ENCODE data around the gene TGM1. TPM values are rescaled to one million over a fixed set of nuclear protein-coding genes. Genes with fewer than 3 reads are reported as not detected.

Gene TGM1
- total and polyA plus RNA-seq, 2 donors: 1.5 to 41.0 TPM

GRCh38 chr14:24277071-24277470 lies 14.1 kb upstream of the TGM1 start:
- no peak for DNase-seq (ENCODE audit: low read depth in 6 of 9, low spot score in 9 of 9)
- H3K9me3 ChIP-seq (ENCODE audit: control insufficient read depth in 2 of 2, insufficient read depth in 1 of 2, low read length in 1 of 2): no peaks in the 10 kb centered on the region
- no peak overlapping the region for H3K4me3 ChIP-seq (ENCODE audit: low read length in 2 of 2)
- no peak overlapping the region for H3K27ac ChIP-seq (ENCODE audit: low read depth in 1 of 2, low read length in 1 of 2)
- H3K36me3 ChIP-seq (ENCODE audit: control insufficient read depth in 2 of 2, insufficient read depth in 2 of 2, low read length in 1 of 2): no peaks in the 10 kb centered on the region
- H3K4me1 ChIP-seq (ENCODE audit: control insufficient read depth in 2 of 2, insufficient read depth in 2 of 2, low read length in 2 of 2): peaks cover under 1 to 30% of the 10 kb centered on the region in 2 donors
- H3K27me3 ChIP-seq (ENCODE audit: control insufficient read depth in 2 of 2, insufficient read depth in 1 of 2, low read length in 1 of 2): no peaks in the 10 kb centered on the region
- 97% methylated on average over 6 of the region's 6 CpGs for WGBS

GRCh38 chr14:24274101-24274543 lies 11.1 kb upstream of the TGM1 start:
- H3K4me1 ChIP-seq (ENCODE audit: control insufficient read depth in 2 of 2, insufficient read depth in 2 of 2, low read length in 2 of 2): peaks cover 11 to 35% of the 10 kb centered on the region in 2 donors
- H3K9me3 ChIP-seq (ENCODE audit: control insufficient read depth in 2 of 2, insufficient read depth in 1 of 2, low read length in 1 of 2): no peaks in the 10 kb centered on the region
- H3K27me3 ChIP-seq (ENCODE audit: control insufficient read depth in 2 of 2, insufficient read depth in 1 of 2, low read length in 1 of 2): no peaks in the 10 kb centered on the region
- H3K36me3 ChIP-seq (ENCODE audit: control insufficient read depth in 2 of 2, insufficient read depth in 2 of 2, low read length in 1 of 2): peaks cover 1 to 3% of the 10 kb centered on the region in 2 donors
- DNase-seq (ENCODE audit: low read depth in 6 of 9, low spot score in 9 of 9): peak in 2 of 9 donors; percentile 24 to 52
- WGBS: 91% methylated on average over 3 of the region's 3 CpGs
- H3K4me3 ChIP-seq (ENCODE audit: low read length in 2 of 2): no peak overlapping the region
- peak overlapping the region; percentile 56 to 62 for H3K27ac ChIP-seq (ENCODE audit: low read depth in 1 of 2, low read length in 1 of 2)

DNA sequence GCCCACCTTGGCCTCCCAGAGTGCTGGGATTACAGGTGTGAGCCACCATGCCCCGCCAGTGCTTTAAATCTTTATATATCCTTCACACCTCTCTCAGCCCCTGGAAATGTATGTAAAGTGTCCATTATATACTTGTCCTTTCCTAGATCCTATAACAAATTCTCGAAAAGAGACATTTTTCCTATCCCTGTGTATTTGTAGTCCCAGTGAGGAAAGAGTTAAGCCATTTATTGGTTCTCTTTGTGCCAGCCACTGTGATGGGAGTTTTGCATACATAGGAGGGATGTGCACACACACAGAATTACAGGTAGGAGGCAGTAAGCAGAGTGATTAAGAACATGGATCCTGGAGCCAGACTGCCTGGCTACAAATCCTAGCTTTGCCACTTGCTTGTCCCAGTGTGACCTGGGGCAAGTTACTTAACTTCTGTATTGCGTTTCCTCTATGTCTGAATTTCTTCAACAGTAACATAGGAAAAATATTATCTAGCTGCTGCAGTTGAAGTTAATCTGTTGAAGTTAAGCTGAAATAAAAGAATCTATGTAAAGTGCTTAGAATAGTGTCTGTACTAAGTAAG lies 10.5 kb upstream of the TGM1 start:
- Histone ChIP-seq H3K27ac (ENCODE audit: low read depth in 1 of 2, low read length in 1 of 2) (no peak overlapping the region), H3K4me1 (ENCODE audit: control insufficient read depth in 2 of 2, insufficient read depth in 2 of 2, low read length in 2 of 2) (peaks cover 11 to 30% of the 10 kb centered on the region in 2 donors), H3K36me3 (ENCODE audit: control insufficient read depth in 2 of 2, insufficient read depth in 2 of 2, low read length in 1 of 2) (peaks cover 5 to 6% of the 10 kb centered on the region in 2 donors), H3K4me3 (ENCODE audit: low read length in 2 of 2) (no peak overlapping the region), H3K27me3 (ENCODE audit: control insufficient read depth in 2 of 2, insufficient read depth in 1 of 2, low read length in 1 of 2) (no peaks in the 10 kb centered on the region), H3K9me3 (ENCODE audit: control insufficient read depth in 2 of 2, insufficient read depth in 1 of 2, low read length in 1 of 2) (no peaks in the 10 kb centered on the region)
- DNase-seq (ENCODE audit: low read depth in 6 of 9, low spot score in 9 of 9): no peak
- WGBS: 84% methylated on average over 3 of the region's 3 CpGs

- no peak for DNase-seq (ENCODE audit: low read depth in 6 of 9, low spot score in 9 of 9)
- Histone ChIP-seq H3K9me3 (ENCODE audit: control insufficient read depth in 2 of 2, insufficient read depth in 1 of 2, low read length in 1 of 2) (no peaks in the 10 kb centered on the region), H3K4me1 (ENCODE audit: control insufficient read depth in 2 of 2, insufficient read depth in 2 of 2, low read length in 2 of 2) (peaks cover 11 to 27% of the 10 kb centered on the region in 2 donors), H3K27ac (ENCODE audit: low read depth in 1 of 2, low read length in 1 of 2) (no peak overlapping the region), H3K27me3 (ENCODE audit: control insufficient read depth in 2 of 2, insufficient read depth in 1 of 2, low read length in 1 of 2) (no peaks in the 10 kb centered on the region), H3K4me3 (ENCODE audit: low read length in 2 of 2) (no peak overlapping the region), H3K36me3 (ENCODE audit: control insufficient read depth in 2 of 2, insufficient read depth in 2 of 2, low read length in 1 of 2) (peaks cover 5 to 9% of the 10 kb centered on the region in 2 donors)
- 96% methylated on average over 2 of the region's 2 CpGs for WGBS
Measured at GRCh38 chr14:24272467-24272866, 9.5 kb upstream of the TGM1 start.

- H3K27ac ChIP-seq (ENCODE audit: low read depth in 1 of 2, low read length in 1 of 2): peak overlapping the region; percentile 79 to 99
- H3K4me3 ChIP-seq (ENCODE audit: low read length in 2 of 2): peak overlapping the region; percentile 67 to 83
- peaks cover 11 to 26% of the 10 kb centered on the region in 2 donors for H3K4me1 ChIP-seq (ENCODE audit: control insufficient read depth in 2 of 2, insufficient read depth in 2 of 2, low read length in 2 of 2)
- WGBS: 22% methylated on average over 3 of the region's 3 CpGs
- peaks cover 5 to 13% of the 10 kb centered on the region in 2 donors for H3K36me3 ChIP-seq (ENCODE audit: control insufficient read depth in 2 of 2, insufficient read depth in 2 of 2, low read length in 1 of 2)
- no peaks in the 10 kb centered on the region for H3K27me3 ChIP-seq (ENCODE audit: control insufficient read depth in 2 of 2, insufficient read depth in 1 of 2, low read length in 1 of 2)
- no peaks in the 10 kb centered on the region for H3K9me3 ChIP-seq (ENCODE audit: control insufficient read depth in 2 of 2, insufficient read depth in 1 of 2, low read length in 1 of 2)
- DNase-seq (ENCODE audit: low read depth in 6 of 9, low spot score in 9 of 9): no peak
Measured at GRCh38 chr14:24271834-24272263, 8.9 kb upstream of the TGM1 start.

GRCh38 chr14:24271134-24271833 lies 8.3 kb upstream of the TGM1 start, which contains the start of gene RABGGTA:
Gene RABGGTA (minus strand): TSS chr14:24271597. CDS start chr14:24271115, 482 bp downstream.
- H3K4me3 ChIP-seq (ENCODE audit: low read length in 2 of 2): peak within 1 kb of the TSS; percentile 67 to 83
- under 1% methylated on average over 61 of the region's 61 CpGs for WGBS
- no peaks in the 10 kb centered on the region for H3K9me3 ChIP-seq (ENCODE audit: control insufficient read depth in 2 of 2, insufficient read depth in 1 of 2, low read length in 1 of 2)
- no peaks in the 10 kb centered on the region for H3K27me3 ChIP-seq (ENCODE audit: control insufficient read depth in 2 of 2, insufficient read depth in 1 of 2, low read length in 1 of 2)
- H3K4me1 ChIP-seq (ENCODE audit: control insufficient read depth in 2 of 2, insufficient read depth in 2 of 2, low read length in 2 of 2): peaks cover 11 to 26% of the 10 kb centered on the region in 2 donors
- DNase-seq (ENCODE audit: low read depth in 6 of 9, low spot score in 9 of 9): peak; percentile 80 to 96 (median 88)
- H3K27ac ChIP-seq (ENCODE audit: low read depth in 1 of 2, low read length in 1 of 2): peak within 1 kb of the TSS; percentile 94 to 99
- H3K36me3 ChIP-seq (ENCODE audit: control insufficient read depth in 2 of 2, insufficient read depth in 2 of 2, low read length in 1 of 2): peaks cover 5 to 17% of the 10 kb centered on the region in 2 donors

DNA sequence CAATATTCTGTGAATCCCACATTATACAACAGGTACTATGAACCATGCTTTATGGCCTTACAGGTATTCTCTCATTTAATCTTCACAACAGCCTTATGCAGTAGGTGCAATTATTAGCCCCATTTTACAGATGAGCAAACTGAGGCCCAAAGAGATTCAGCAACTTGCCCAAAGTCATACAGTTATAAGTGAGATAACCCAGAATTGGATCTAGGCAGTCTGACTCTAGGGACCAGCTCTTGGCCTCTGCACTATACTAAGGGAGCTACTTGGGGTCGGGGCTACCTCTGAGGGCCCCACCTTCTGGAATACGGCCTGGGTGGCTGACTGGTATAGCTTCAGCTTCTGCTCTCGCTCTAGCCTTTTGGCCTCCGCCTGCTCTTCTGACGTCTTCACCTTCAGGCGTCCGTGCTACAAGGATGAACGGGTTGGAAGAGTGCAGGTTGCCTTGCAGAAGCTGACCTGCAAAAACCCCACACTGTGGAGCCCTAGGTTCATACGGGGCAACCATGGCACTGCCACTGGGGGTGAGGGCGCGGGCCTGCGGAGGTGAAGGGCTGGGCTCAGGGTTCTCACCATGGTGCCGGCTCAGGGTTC lies 7.7 kb upstream of the TGM1 start:
- 17% methylated on average over 13 of the region's 13 CpGs for WGBS
- Histone ChIP-seq H3K27ac (ENCODE audit: low read depth in 1 of 2, low read length in 1 of 2) (peak overlapping the region; percentile 94 to 99), H3K9me3 (ENCODE audit: control insufficient read depth in 2 of 2, insufficient read depth in 1 of 2, low read length in 1 of 2) (no peaks in the 10 kb centered on the region), H3K36me3 (ENCODE audit: control insufficient read depth in 2 of 2, insufficient read depth in 2 of 2, low read length in 1 of 2) (peaks cover 5 to 19% of the 10 kb centered on the region in 2 donors), H3K4me3 (ENCODE audit: low read length in 2 of 2) (peak overlapping the region; percentile 67 to 83), H3K4me1 (ENCODE audit: control insufficient read depth in 2 of 2, insufficient read depth in 2 of 2, low read length in 2 of 2) (peaks cover 11 to 26% of the 10 kb centered on the region in 2 donors), H3K27me3 (ENCODE audit: control insufficient read depth in 2 of 2, insufficient read depth in 1 of 2, low read length in 1 of 2) (no peaks in the 10 kb centered on the region)
- no peak for DNase-seq (ENCODE audit: low read depth in 6 of 9, low spot score in 9 of 9)

GRCh38 chr14:24269910-24270536 lies 7.0 kb upstream of the TGM1 start:
- H3K4me3 ChIP-seq (ENCODE audit: low read length in 2 of 2): no peak overlapping the region

More at GRCh38 chr14:24269910-24270536, 7.0 kb upstream of the TGM1 start:
- H3K4me1 ChIP-seq (ENCODE audit: control insufficient read depth in 2 of 2, insufficient read depth in 2 of 2, low read length in 2 of 2): peaks cover 11 to 27% of the 10 kb centered on the region in 2 donors
- no peak overlapping the region for H3K27ac ChIP-seq (ENCODE audit: low read depth in 1 of 2, low read length in 1 of 2)
- H3K9me3 ChIP-seq (ENCODE audit: control insufficient read depth in 2 of 2, insufficient read depth in 1 of 2, low read length in 1 of 2): no peaks in the 10 kb centered on the region
- over 99% methylated on average over 14 of the region's 14 CpGs for WGBS
- no peaks in the 10 kb centered on the region for H3K27me3 ChIP-seq (ENCODE audit: control insufficient read depth in 2 of 2, insufficient read depth in 1 of 2, low read length in 1 of 2)
- H3K36me3 ChIP-seq (ENCODE audit: control insufficient read depth in 2 of 2, insufficient read depth in 2 of 2, low read length in 1 of 2): peaks cover 9 to 19% of the 10 kb centered on the region in 2 donors
- DNase-seq (ENCODE audit: low read depth in 6 of 9, low spot score in 9 of 9): no peak

Measured in thymus (tissue), 11 donors.